Activated naive CD4-positive, alpha-beta T cell treated with anti-CD3 and anti-CD28 coated beads, Interleukin-2, amount 50 U/mL, for 16 hours (primary cell): ENCODE measurements around the gene ARMC12.
A peak's percentile ranks its signal among the peaks of the same experiment; 100 is the strongest.

ENCODE experiments used
- DNase-seq: peaks from one replicate; pipeline ENCODE4 v3.0.0-alpha.2; 2020

ARMC12 gene

GRCh38 chr6:35736253-35736894, 458 bp upstream of the ARMC12 start:
- DNase-seq, result peak; percentile 85

- no peak for DNase-seq
Measured at GRCh38 chr6:35737413-35738211, 780 bp downstream of the ARMC12 start.

GRCh38 chr6:35739645-35740524, 3.1 kb downstream of the ARMC12 start:
- DNase-seq, result no peak

GRCh38 chr6:35742842-35743241, 6.0 kb downstream of the ARMC12 start:
- DNase-seq, result no peak

- DNase-seq, result no peak
Measured at GRCh38 chr6:35745509-35745908, 8.7 kb downstream of the ARMC12 start.

- no peak for DNase-seq
Measured at GRCh38 chr6:35746516-35746915, 9.7 kb downstream of the ARMC12 start.

- DNase-seq, result no peak
Measured at GRCh38 chr6:35747877-35748276, 11.0 kb downstream of the ARMC12 start.

GRCh38 chr6:35750557-35750956, 13.7 kb downstream of the ARMC12 start:
- no peak for DNase-seq

- no peak for DNase-seq
Measured at GRCh38 chr6:35751594-35751993, 14.8 kb downstream of the ARMC12 start.

GRCh38 chr6:35752330-35752729, 15.5 kb downstream of the ARMC12 start:
- no peak for DNase-seq

GRCh38 chr6:35754452-35755277, 17.8 kb downstream of the ARMC12 start:
- DNase-seq, result no peak

GRCh38 chr6:35755278-35755924, 18.6 kb downstream of the ARMC12 start:
- no peak for DNase-seq

- DNase-seq, result no peak
Measured at GRCh38 chr6:35757456-35758123, 20.8 kb downstream of the ARMC12 start.

- DNase-seq, result no peak
Measured at GRCh38 chr6:35759426-35759825, 22.6 kb downstream of the ARMC12 start.

GRCh38 chr6:35765739-35766138, 28.9 kb downstream of the ARMC12 start:
- no peak for DNase-seq

- no peak for DNase-seq
Measured at GRCh38 chr6:35769211-35769610, 32.4 kb downstream of the ARMC12 start.

GRCh38 chr6:35771343-35771627, 34.5 kb downstream of the ARMC12 start:
- no peak for DNase-seq

GRCh38 chr6:35774116-35774794, 37.4 kb downstream of the ARMC12 start:
- DNase-seq, result no peak

- DNase-seq, result no peak
Measured at GRCh38 chr6:35775031-35775430, 38.2 kb downstream of the ARMC12 start.

- DNase-seq, result no peak
Measured at GRCh38 chr6:35776364-35777215, 39.8 kb downstream of the ARMC12 start, which contains the start of gene CLPSL2. Gene CLPSL2, plus strand, starts transcription at chr6:35776598. Its CDS starts 21 bp downstream, at chr6:35776619.
